GM12878 (cell line): ENCODE results near the gene PRRC2C.

ENCODE experiments used
- CEBPB ChIP-seq, 2 experiments: fragments of 150-350 bp in 1 of 2; IDR thresholded peaks; 2 replicates each; pipeline ENCODE4 v1.6.1; 2012 to 2014; ENCODE audit warnings: low read depth in 2 of 2, low read length in 2 of 2, borderline replicate concordance in 1 of 2, inconsistent platforms in 1 of 2
- CEBPZ ChIP-seq: fragments of 150-350 bp; IDR thresholded peaks from 2 replicates; pipeline ENCODE4 v1.6.1; 2016; ENCODE audit warnings: low read depth, low read length
- CTCF ChIP-seq, 3 experiments: IDR thresholded peaks in 2 of 3; conservative IDR thresholded peaks in 1 of 3; 2 replicates each; pipeline ENCODE4 v1.5.1; 2011; ENCODE audit warnings: low read depth in 3 of 3, low read length in 3 of 3, mild to moderate bottlenecking in 3 of 3, control low read depth in 2 of 3, moderate library complexity in 2 of 3, inconsistent platforms in 1 of 3, mixed read lengths in 1 of 3; ENCODE audit not compliant: control insufficient read depth in 2 of 3, insufficient read depth in 1 of 3; ENCODE audit errors: extremely low read depth in 1 of 3
- MAX ChIP-seq: IDR thresholded peaks from 2 replicates; pipeline ENCODE4 v1.6.1; 2012; ENCODE audit warnings: low read depth, low read length, improper control_type of control experiment
- POLR2AphosphoS5 ChIP-seq: IDR thresholded peaks from 2 replicates; pipeline ENCODE4 v1.6.1; 2011; ENCODE audit warnings: mild to moderate bottlenecking, low read length, inconsistent platforms

GRCh38 chr1:171530676-171531075 is 45.3 kb downstream of the PRRC2C start:
- TF ChIP-seq POLR2AphosphoS5 = no peak
- TF ChIP-seq MAX = no peak
- no peak for TF ChIP-seq CEBPB (IDR thresholded peaks at IDR 0.05; ENCODE audit: borderline replicate concordance in 1 of 2, low read depth in 2 of 2, low read length in 2 of 2)
- TF ChIP-seq CEBPZ = no peak
- TF ChIP-seq CTCF (IDR thresholded peaks at IDR 0.05 in 2 of 3, conservative IDR thresholded peaks at IDR 0.05 in 1 of 3; ENCODE audit: control insufficient read depth in 2 of 3, extremely low read depth in 1 of 3, insufficient read depth in 1 of 3, low read depth in 3 of 3, low read length in 3 of 3) = no peak
